DOHH2 (cell line): ENCODE data around the gene KSR1.

Experiments used
- H3F3A ChIP-seq: fragments of 200-600 bp; sonication (generic), shearing (Covaris generic); 2 replicates; pipeline ENCODE4 v1.6.0; 2016; ENCODE audit warnings: antibody characterized with exemption, mild to moderate bottlenecking; ENCODE audit not compliant: control insufficient read depth, insufficient read depth
- H3K27ac ChIP-seq: fragments of 200-600 bp; sonication (generic); 2 replicates; pipeline ENCODE4 v1.5.1; 2014; ENCODE audit warnings: low read depth, mild to moderate bottlenecking, low read length, moderate library complexity
- H3K27me3 ChIP-seq: fragments of 200-600 bp; sonication (generic); 2 replicates; pipeline ENCODE4 v1.6.1; 2014; ENCODE audit warnings: mild to moderate bottlenecking, low read length, mixed read lengths; ENCODE audit not compliant: control insufficient read depth
- H3K36me3 ChIP-seq: fragments of 200-600 bp; sonication (generic); 2 replicates; pipeline ENCODE4 v1.6.1; 2014; ENCODE audit warnings: mild to moderate bottlenecking, low read length, moderate library complexity, mixed read lengths; ENCODE audit not compliant: control insufficient read depth
- H3K4me1 ChIP-seq: fragments of 200-600 bp; sonication (generic); 2 replicates; pipeline ENCODE4 v1.6.1; 2014; ENCODE audit warnings: mild to moderate bottlenecking, low read length, mixed read lengths; ENCODE audit not compliant: control insufficient read depth
- H3K4me2 ChIP-seq: fragments of 200-600 bp; sonication (generic); 2 replicates; pipeline ENCODE4 v1.6.0; 2014; ENCODE audit warnings: mild to moderate bottlenecking, low read length, moderate library complexity
- H3K4me3 ChIP-seq: fragments of 200-600 bp; sonication (generic); 2 replicates; pipeline ENCODE4 v1.5.1; 2014; ENCODE audit warnings: mild to moderate bottlenecking, low read length, mixed read lengths
- H3K79me2 ChIP-seq: fragments of 200-600 bp; sonication (generic); 2 replicates; pipeline ENCODE4 v1.6.1; 2014; ENCODE audit warnings: mild to moderate bottlenecking, low read length, mixed read lengths; ENCODE audit not compliant: control insufficient read depth
- H3K9me2 ChIP-seq: fragments of 200-600 bp; sonication (generic); replicated peaks from 2 replicates; pipeline ENCODE4 v1.6.1; 2014; ENCODE audit warnings: mild to moderate bottlenecking, low read length, mixed read lengths; ENCODE audit not compliant: control insufficient read depth
- H3K9me3 ChIP-seq: fragments of 200-600 bp; sonication (generic); 2 replicates; pipeline ENCODE4 v1.6.1; 2014; ENCODE audit warnings: antibody characterized with exemption, low read length, mixed read lengths; ENCODE audit not compliant: control insufficient read depth, insufficient read depth
- H4K20me1 ChIP-seq: fragments of 200-600 bp; sonication (generic); 2 replicates; pipeline ENCODE4 v1.6.0; 2014; ENCODE audit warnings: low read depth, mild to moderate bottlenecking, antibody characterized with exemption, low read length, moderate library complexity; ENCODE audit not compliant: control insufficient read depth, insufficient read depth
- CTCF ChIP-seq: fragments of 200-600 bp; sonication (generic); IDR thresholded peaks from one replicate; pipeline ENCODE4 v1.5.1; 2014; ENCODE audit warnings: antibody characterized with exemption, mild to moderate bottlenecking, low read depth, low read length; ENCODE audit not compliant: poor library complexity, severe bottlenecking
- EZH2phosphoT487 ChIP-seq: fragments of 200-600 bp; sonication (generic); IDR thresholded peaks from 2 replicates; pipeline ENCODE4 v1.6.1; 2017; ENCODE audit warnings: borderline replicate concordance, mild to moderate bottlenecking, antibody characterized with exemption, low read length, moderate library complexity, mixed read lengths

KSR1 gene

DNA sequence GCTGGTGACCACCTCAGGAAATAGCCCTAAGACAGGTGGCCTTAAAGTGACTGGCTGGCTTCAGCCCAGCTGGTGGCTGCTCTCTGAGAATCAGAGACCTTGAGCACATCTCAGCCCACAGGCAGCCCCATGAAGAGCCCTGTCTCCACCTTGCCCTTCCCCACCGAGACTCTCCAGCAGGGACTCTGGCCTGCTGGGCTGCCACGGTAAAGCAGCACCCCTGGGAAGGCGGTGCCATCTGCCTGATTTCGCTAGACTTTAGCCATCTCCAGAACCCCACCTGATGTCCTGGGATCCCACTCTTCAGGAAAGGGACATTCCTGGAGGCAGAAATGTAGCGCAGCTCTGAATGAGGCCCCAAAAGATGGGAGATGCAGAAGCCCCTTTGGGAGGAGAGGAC is 129.5 kb downstream of the KSR1 start:
- no peaks in the 10 kb centered on the region for H4K20me1 ChIP-seq
- no peak overlapping the region for H3K4me2 ChIP-seq
- H3K36me3 ChIP-seq: no peaks in the 10 kb centered on the region
- no peaks in the 10 kb centered on the region for H3K27me3 ChIP-seq
- H3K27ac ChIP-seq: no peak overlapping the region
- no peak overlapping the region for H3K4me3 ChIP-seq
- TF ChIP-seq EZH2phosphoT487: no peak
- TF ChIP-seq CTCF: no peak
- no peaks in the 10 kb centered on the region for H3K79me2 ChIP-seq
- H3K4me1 ChIP-seq: no peaks in the 10 kb centered on the region
- H3K9me3 ChIP-seq: no peaks in the 10 kb centered on the region
- H3K9me2 ChIP-seq: no peaks in the 10 kb centered on the region
- H3F3A ChIP-seq: no peaks in the 10 kb centered on the region

DNA sequence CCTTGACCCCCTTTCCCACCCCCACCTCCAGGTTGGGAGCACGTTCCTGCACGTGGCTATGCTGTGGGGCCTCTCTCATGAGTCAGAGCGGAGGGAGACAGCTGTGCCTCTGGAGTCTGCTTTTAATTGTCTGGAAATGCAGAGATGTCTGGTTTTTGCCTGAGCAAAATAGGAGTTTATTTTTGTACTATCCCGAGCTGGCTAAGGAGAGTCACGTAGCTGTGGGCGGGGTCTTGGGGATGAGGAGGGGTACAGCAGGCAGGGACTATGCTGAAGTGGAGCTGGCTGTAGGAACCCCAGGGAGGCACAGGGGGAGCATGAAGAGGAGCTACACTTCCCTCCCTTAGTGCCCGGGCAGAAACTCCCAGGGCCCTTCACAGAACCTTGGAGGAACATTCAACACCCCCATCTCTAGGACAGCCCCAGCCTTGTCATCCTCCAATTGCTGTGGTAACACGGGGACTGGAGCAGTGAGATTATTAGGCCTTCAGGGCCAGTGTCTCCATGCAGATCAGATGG is 130.0 kb downstream of the KSR1 start:
- Histone ChIP-seq H3K27me3 (no peaks in the 10 kb centered on the region), H3F3A (no peaks in the 10 kb centered on the region)

GRCh38 chr17:27588354-27588753 is 132.1 kb downstream of the KSR1 start:
- H3K9me2 ChIP-seq: no peaks in the 10 kb centered on the region
- TF ChIP-seq CTCF (no peak), EZH2phosphoT487 (no peak)
- no peak overlapping the region for H3K4me2 ChIP-seq
- H3K36me3 ChIP-seq: no peaks in the 10 kb centered on the region
- no peak overlapping the region for H3K27ac ChIP-seq
- H4K20me1 ChIP-seq: no peaks in the 10 kb centered on the region
- no peaks in the 10 kb centered on the region for H3K4me1 ChIP-seq
- no peaks in the 10 kb centered on the region for H3K79me2 ChIP-seq
- H3K4me3 ChIP-seq: no peak overlapping the region
- no peaks in the 10 kb centered on the region for H3K9me3 ChIP-seq
- H3F3A ChIP-seq: no peaks in the 10 kb centered on the region
- no peaks in the 10 kb centered on the region for H3K27me3 ChIP-seq

More for the DNA sequence above, 130.0 kb downstream of the KSR1 start:
- no peak overlapping the region for H3K4me3 ChIP-seq
- no peaks in the 10 kb centered on the region for H3K4me1 ChIP-seq
- no peaks in the 10 kb centered on the region for H3K36me3 ChIP-seq
- no peaks in the 10 kb centered on the region for H4K20me1 ChIP-seq
- no peak overlapping the region for H3K27ac ChIP-seq
- TF ChIP-seq EZH2phosphoT487 (no peak), CTCF (no peak)
- H3K9me2 ChIP-seq: no peaks in the 10 kb centered on the region
- H3K79me2 ChIP-seq: no peaks in the 10 kb centered on the region
- H3K9me3 ChIP-seq: no peaks in the 10 kb centered on the region
- no peak overlapping the region for H3K4me2 ChIP-seq

- H3K9me3 ChIP-seq: no peaks in the 10 kb centered on the region
- no peak overlapping the region for H3K4me2 ChIP-seq
- H3K9me2 ChIP-seq: no peaks in the 10 kb centered on the region
- no peaks in the 10 kb centered on the region for H3K27me3 ChIP-seq
- H3K4me3 ChIP-seq: no peak overlapping the region
- H3K4me1 ChIP-seq: no peaks in the 10 kb centered on the region
- no peak for TF ChIP-seq EZH2phosphoT487
- no peak for TF ChIP-seq CTCF
- H4K20me1 ChIP-seq: no peaks in the 10 kb centered on the region
- no peak overlapping the region for H3K27ac ChIP-seq
- no peaks in the 10 kb centered on the region for H3K36me3 ChIP-seq
- no peaks in the 10 kb centered on the region for H3F3A ChIP-seq
- H3K79me2 ChIP-seq: no peaks in the 10 kb centered on the region
Observed at GRCh38 chr17:27590864-27591263, 134.6 kb downstream of the KSR1 start.
